GM21737 (cell line): ENCODE results near the gene REXO1.

ENCODE experiments used
- ATAC-seq: cut with Tn5 transposase; IDR thresholded peaks from one replicate; pipeline ENCODE4 v1.9.1; 2021; ENCODE audit warnings: mild to moderate bottlenecking, moderate library complexity; ENCODE audit not compliant: unreplicated experiment

Gene REXO1

GRCh38 chr19:1768918-1769644, 79.2 kb downstream of the REXO1 start:
- no peak for ATAC-seq

DNA sequence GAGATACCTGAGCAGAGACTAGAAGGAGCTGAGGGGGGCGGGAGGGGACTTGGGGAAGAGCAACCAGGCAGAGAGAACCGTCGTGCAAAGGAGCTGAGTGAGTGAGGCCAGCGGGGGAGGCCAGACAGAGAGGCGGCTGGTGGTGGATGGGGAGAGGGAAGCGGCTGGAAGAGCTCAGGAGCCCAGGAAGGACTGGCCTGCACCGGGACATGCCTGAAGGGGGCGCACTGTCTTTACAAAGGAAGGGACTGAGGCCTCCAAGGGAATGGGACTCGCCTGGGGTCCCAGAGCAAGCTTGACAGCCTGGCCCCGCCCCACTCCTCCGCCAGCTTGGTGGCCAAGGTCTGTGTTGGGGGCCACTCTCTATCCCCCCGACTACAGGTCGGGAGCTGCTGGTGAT, 80.0 kb downstream of the REXO1 start:
- ATAC-seq = no peak

- no peak for ATAC-seq
These were observed 80.8 kb downstream of the REXO1 start for GRCh38 chr19:1767464-1767933.

- ATAC-seq = no peak
These were observed 81.4 kb downstream of the REXO1 start for GRCh38 chr19:1766800-1767352.

DNA sequence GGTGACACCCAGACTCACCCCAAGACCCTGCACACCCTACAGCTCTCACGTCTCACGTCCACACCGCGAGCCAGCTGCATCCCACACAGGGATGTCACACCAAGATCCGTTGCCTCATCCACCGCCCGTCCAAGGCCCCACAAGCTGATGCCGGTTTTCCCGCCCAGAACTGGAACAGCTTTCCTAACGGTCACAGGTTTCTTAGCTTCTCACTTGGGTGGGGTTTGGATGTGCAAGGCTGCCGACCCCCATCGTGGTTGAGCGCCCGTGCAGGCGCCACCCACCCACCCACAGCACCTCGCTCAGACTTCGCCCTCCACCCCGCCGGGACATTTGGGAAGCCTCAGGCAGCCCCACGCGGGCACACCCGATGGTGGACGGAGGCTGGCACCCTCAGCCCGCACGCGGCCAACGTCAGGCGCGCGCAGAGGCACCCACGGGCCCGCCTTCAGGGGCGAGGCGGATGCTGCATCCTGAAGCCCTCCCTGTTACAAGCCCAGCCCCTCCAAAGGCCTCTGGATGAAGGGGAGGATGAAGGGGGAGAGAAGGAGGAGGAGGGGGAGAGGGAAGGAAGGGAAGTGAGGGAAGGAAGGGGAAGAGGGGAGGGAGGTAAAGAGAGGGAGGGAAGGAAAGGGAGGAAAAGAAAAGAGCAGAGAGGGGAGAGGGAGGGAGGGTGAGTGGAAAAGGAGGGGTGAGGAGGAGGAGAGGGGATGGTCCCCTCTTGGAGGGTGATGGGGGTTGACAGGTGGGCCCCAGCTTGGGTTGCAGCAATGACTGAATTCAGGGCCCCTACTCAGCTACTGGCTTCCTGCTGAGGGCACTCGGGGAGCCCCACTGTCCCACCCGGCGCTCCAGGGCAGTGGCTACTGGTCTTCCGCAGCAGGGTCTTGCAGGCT, 82.1 kb downstream of the REXO1 start:
- ATAC-seq = no peak
